ENCODE results near the gene EVC2.

Gene EVC2

GRCh38 chr4:5636766-5637670 lies 71.3 kb downstream of the EVC2 start (continued):
- TF ChIP-seq PATZ1 (CRISPR knock-in tag; IDR thresholded peaks at IDR 0.05; ENCODE audit: borderline replicate concordance) (no peak), CSDC2 (CRISPR knock-in tag; IDR thresholded peaks at IDR 0.05) (no peak)

GRCh38 chr4:5635826-5636195 lies 72.5 kb downstream of the EVC2 start:
- TF ChIP-seq CREB5 (CRISPR knock-in tag; IDR thresholded peaks at IDR 0.05; ENCODE audit: low read depth) (no peak), TOX (CRISPR knock-in tag; IDR thresholded peaks at IDR 0.05; ENCODE audit: borderline replicate concordance) (no peak), OSR1 (CRISPR knock-in tag; IDR thresholded peaks at IDR 0.05) (no peak), TCF4 (CRISPR knock-in tag; IDR thresholded peaks at IDR 0.05; ENCODE audit: borderline replicate concordance) (no peak), ZNF70 (CRISPR knock-in tag; IDR thresholded peaks at IDR 0.05) (no peak), BACH2 (CRISPR knock-in tag; IDR thresholded peaks at IDR 0.05; ENCODE audit: borderline replicate concordance) (no peak), ZC3H10 (CRISPR knock-in tag; IDR thresholded peaks at IDR 0.05) (no peak), PPARA (CRISPR knock-in tag; IDR thresholded peaks at IDR 0.05; ENCODE audit: borderline replicate concordance) (no peak), TSHZ2 (CRISPR knock-in tag; IDR thresholded peaks at IDR 0.05) (no peak), SNAI2 (CRISPR knock-in tag; IDR thresholded peaks at IDR 0.05) (no peak), POU6F1 (CRISPR knock-in tag; IDR thresholded peaks at IDR 0.05; ENCODE audit: borderline replicate concordance, low read depth) (no peak), CSDC2 (CRISPR knock-in tag; IDR thresholded peaks at IDR 0.05) (no peak)

GRCh38 chr4:5632571-5632970 lies 75.8 kb downstream of the EVC2 start:
- ATAC-seq = no peak
- TF ChIP-seq ZNF8 (CRISPR knock-in tag; IDR thresholded peaks at IDR 0.05) = no peak
- TF ChIP-seq CREB5 (CRISPR knock-in tag; IDR thresholded peaks at IDR 0.05; ENCODE audit: low read depth) = no peak
- no peak for TF ChIP-seq ZC3H10 (CRISPR knock-in tag; IDR thresholded peaks at IDR 0.05)
- no peak for TF ChIP-seq CSRNP3 (CRISPR knock-in tag; IDR thresholded peaks at IDR 0.05)
- no peak for TF ChIP-seq ARNTL (CRISPR knock-in tag; IDR thresholded peaks at IDR 0.05; ENCODE audit: borderline replicate concordance, low read depth)
- TF ChIP-seq BACH2 (CRISPR knock-in tag; IDR thresholded peaks at IDR 0.05; ENCODE audit: borderline replicate concordance) = no peak
- TF ChIP-seq RARB (CRISPR knock-in tag; IDR thresholded peaks at IDR 0.05) = no peak
- TF ChIP-seq PATZ1 (CRISPR knock-in tag; IDR thresholded peaks at IDR 0.05; ENCODE audit: borderline replicate concordance) = no peak
- TF ChIP-seq CSDC2 (CRISPR knock-in tag; IDR thresholded peaks at IDR 0.05) = no peak
- TF ChIP-seq GLIS3 (CRISPR knock-in tag; IDR thresholded peaks at IDR 0.05) = no peak
- TF ChIP-seq ZFP3 (CRISPR knock-in tag; IDR thresholded peaks at IDR 0.05) = no peak
- TF ChIP-seq TSHZ2 (CRISPR knock-in tag; IDR thresholded peaks at IDR 0.05) = no peak
- no peak for TF ChIP-seq TOX (CRISPR knock-in tag; IDR thresholded peaks at IDR 0.05; ENCODE audit: borderline replicate concordance)
- TF ChIP-seq OSR1 (CRISPR knock-in tag; IDR thresholded peaks at IDR 0.05) = no peak
- no peak for TF ChIP-seq TCF4 (CRISPR knock-in tag; IDR thresholded peaks at IDR 0.05; ENCODE audit: borderline replicate concordance)

More at GRCh38 chr4:5635826-5636195, 72.5 kb downstream of the EVC2 start:
- ATAC-seq = no peak

Measured in SK-N-SH treated with all-trans-retinoic acid at 6 μM for 48 hours (cell line).